H1 (cell line): ENCODE results near the gene RELN. TPM values are rescaled to one million over a fixed set of nuclear protein-coding genes. Genes with fewer than 3 reads are reported as not detected.

ENCODE experiments used
- CTCF ChIA-PET: fragments of 300-600 bp; sonication (Branson Sonifier 250); formaldehyde crosslinking; loops from one replicate; lab custom pipeline; 2021; ENCODE audit not compliant: partially characterized antibody; lab: Charles Lee
- POLR2A ChIA-PET: fragments of 300-600 bp; sonication (Branson Sonifier 250); formaldehyde crosslinking; loops from one replicate; lab custom pipeline; 2021; ENCODE audit warnings: inconsistent platforms; ENCODE audit not compliant: partially characterized antibody; lab: Charles Lee
- DNase-seq, 2 experiments: peaks; one replicate each; pipeline versions ENCODE4 v3.0.0 to v3.0.0-alpha.2; 2010 to 2022; ENCODE audit warnings: low spot score in 2 of 2, low read depth in 1 of 2, mixed read lengths in 1 of 2
- FAIRE-seq: peaks from 2 replicates; lab custom pipeline; 2011; peaks lifted over from hg19 to GRCh38; lab: Jason Lieb, UNC
- H2AFZ ChIP-seq: 2 replicates; pipeline ENCODE4 v1.8.1; 2012; ENCODE audit warnings: low read length, inconsistent platforms
- H2AK5ac ChIP-seq: 2 replicates; pipeline ENCODE4 v1.6.1; 2013; ENCODE audit warnings: low read depth, low read length
- H2BK120ac ChIP-seq: replicated peaks from 2 replicates; pipeline ENCODE3; 2013; ENCODE audit warnings: low read depth, low read length, inconsistent platforms
- H2BK12ac ChIP-seq: 2 replicates; pipeline ENCODE4 v1.6.1; 2013; ENCODE audit warnings: low read depth, low read length
- H2BK15ac ChIP-seq: 2 replicates; pipeline ENCODE4 v1.6.1; 2013; ENCODE audit warnings: low read length
- H2BK20ac ChIP-seq: 2 replicates; pipeline ENCODE4 v1.6.1; 2013; ENCODE audit warnings: low read length
- H2BK5ac ChIP-seq: 2 replicates; pipeline ENCODE4 v1.6.1; 2013; ENCODE audit warnings: low read depth, low read length
- H3K14ac ChIP-seq: 2 replicates; pipeline ENCODE4 v1.6.1; 2013; ENCODE audit warnings: inconsistent platforms; ENCODE audit not compliant: insufficient read length
- H3K18ac ChIP-seq: 2 replicates; pipeline ENCODE4 v1.6.1; 2013; ENCODE audit warnings: low read length; ENCODE audit errors: extremely low read depth
- H3K23ac ChIP-seq: 2 replicates; pipeline ENCODE4 v1.6.1; 2013; ENCODE audit warnings: inconsistent platforms; ENCODE audit not compliant: insufficient read length
- H3K23me2 ChIP-seq: 2 replicates; pipeline ENCODE4 v1.6.1; 2013; ENCODE audit warnings: low read depth, low read length
- H3K27ac ChIP-seq: 2 replicates; pipeline ENCODE4 v1.6.1; 2011; ENCODE audit warnings: low read depth, low read length, inconsistent platforms
- H3K27me3 ChIP-seq, 4 experiments: replicated peaks in 1 of 4; 1 replicate in 1 of 4; 2 replicates in 3 of 4; pipeline versions ENCODE4 v1.6.1 to v1.8.1; 2011 to 2013; ENCODE audit warnings: low read length in 3 of 4, mild to moderate bottlenecking in 3 of 4, inconsistent platforms in 2 of 4, mixed read lengths in 2 of 4, moderate library complexity in 1 of 4; ENCODE audit not compliant: control insufficient read depth in 3 of 4, insufficient read depth in 3 of 4; ENCODE audit errors: extremely low read depth in 1 of 4
- H3K36me3 ChIP-seq, 4 experiments: 2 replicates each; pipeline versions ENCODE4 v1.6.1 to v1.8.1; 2011 to 2013; ENCODE audit warnings: mild to moderate bottlenecking in 4 of 4, low read length in 3 of 4, moderate library complexity in 2 of 4, control low read depth in 1 of 4, inconsistent platforms in 1 of 4; ENCODE audit not compliant: insufficient read depth in 4 of 4, control insufficient read depth in 2 of 4
- H3K4ac ChIP-seq: replicated peaks from 2 replicates; pipeline ENCODE3; 2013; ENCODE audit warnings: low read length, low read depth, mixed read lengths, inconsistent platforms; ENCODE audit not compliant: insufficient read length
- H3K4me1 ChIP-seq, 4 experiments: replicated peaks in 1 of 4; 1 replicate in 1 of 4; 2 replicates in 3 of 4; pipeline versions ENCODE4 v1.6.1 to v1.8.1; 2011 to 2013; ENCODE audit warnings: low read length in 3 of 4, inconsistent platforms in 2 of 4, mixed read lengths in 1 of 4; ENCODE audit not compliant: insufficient read depth in 4 of 4, control insufficient read depth in 3 of 4
- H3K4me2 ChIP-seq, 2 experiments: 2 replicates each; pipeline versions ENCODE4 v1.6.1 to v1.8.1; 2011 to 2013; ENCODE audit warnings: low read depth in 2 of 2, low read length in 2 of 2, control low read depth in 1 of 2, inconsistent platforms in 1 of 2, mild to moderate bottlenecking in 1 of 2; ENCODE audit not compliant: insufficient read depth in 1 of 2
- H3K4me3 ChIP-seq, 4 experiments: fragments of 200-600, 300-600 bp in 1 of 4; sonication (generic), shearing (Covaris generic), sonication (Bioruptor Twin) in 1 of 4; 2 replicates each; pipeline versions ENCODE4 v1.5.1 to v1.8.1; 2011 to 2016; ENCODE audit warnings: low read length in 4 of 4, low read depth in 3 of 4, control low read depth in 2 of 4, inconsistent platforms in 2 of 4, mild to moderate bottlenecking in 2 of 4, mixed read lengths in 1 of 4, moderate library complexity in 1 of 4; ENCODE audit not compliant: insufficient read depth in 2 of 4; ENCODE audit errors: extremely low read depth in 1 of 4
- H3K56ac ChIP-seq: replicated peaks from 2 replicates; pipeline ENCODE3; 2013; ENCODE audit warnings: low read depth, mild to moderate bottlenecking, mixed read lengths, low read length, inconsistent platforms; ENCODE audit not compliant: insufficient read length
- H3K79me1 ChIP-seq: 2 replicates; pipeline ENCODE4 v1.6.1; 2013; ENCODE audit warnings: low read depth, low read length, control low read depth
- H3K79me2 ChIP-seq, 2 experiments: 2 replicates each; pipeline versions ENCODE4 v1.6.1 to v1.8.1; 2012 to 2013; ENCODE audit warnings: low read length in 2 of 2, mild to moderate bottlenecking in 2 of 2, inconsistent platforms in 1 of 2; ENCODE audit not compliant: insufficient read depth in 2 of 2, control insufficient read depth in 1 of 2
- H3K9ac ChIP-seq, 4 experiments: replicated peaks in 1 of 4; 1 replicate in 1 of 4; 2 replicates in 3 of 4; pipeline versions ENCODE4 v1.6.1 to v1.8.1; 2011 to 2013; ENCODE audit warnings: low read depth in 3 of 4, low read length in 3 of 4, control low read depth in 2 of 4, mild to moderate bottlenecking in 2 of 4, moderate library complexity in 2 of 4, inconsistent platforms in 1 of 4; ENCODE audit errors: extremely low read depth in 1 of 4
- H3K9me3 ChIP-seq, 2 experiments: 2 replicates each; pipeline versions ENCODE4 v1.6.1 to v1.8.1; 2012 to 2013; ENCODE audit warnings: mild to moderate bottlenecking in 2 of 2, moderate library complexity in 2 of 2, control low read depth in 1 of 2, inconsistent platforms in 1 of 2, low read depth in 1 of 2, low read length in 1 of 2, mixed read lengths in 1 of 2; ENCODE audit not compliant: insufficient read depth in 2 of 2
- H4K20me1 ChIP-seq, 2 experiments: replicated peaks in 1 of 2; 2 replicates each; pipeline versions ENCODE3 to v1.8.1; 2011 to 2013; ENCODE audit warnings: inconsistent platforms in 2 of 2, low read length in 2 of 2, mild to moderate bottlenecking in 1 of 2; ENCODE audit not compliant: insufficient read depth in 2 of 2, control insufficient read depth in 1 of 2
- H4K5ac ChIP-seq: 2 replicates; pipeline ENCODE4 v1.6.1; 2013; ENCODE audit warnings: low read length, low read depth, mixed read lengths, inconsistent platforms; ENCODE audit not compliant: insufficient read length
- H4K8ac ChIP-seq: 2 replicates; pipeline ENCODE4 v1.8.0; 2013; ENCODE audit warnings: mild to moderate bottlenecking, moderate library complexity, low read length, inconsistent platforms; ENCODE audit not compliant: insufficient read depth; ENCODE audit errors: extremely low read depth
- H4K91ac ChIP-seq: replicated peaks from 2 replicates; pipeline ENCODE3; 2013; ENCODE audit warnings: low read length, mixed read lengths, inconsistent platforms; ENCODE audit not compliant: insufficient read length
- WGBS, 2 experiments: shearing (Covaris generic) in 1 of 2; methylation state at CpG; one replicate each; pipeline versions ENCODE4 v1.1.6 to v1.1.7; 2013 to 2015; ENCODE audit warnings: low lambda C conversion rate in 2 of 2, mixed read lengths in 2 of 2, inconsistent platforms in 1 of 2, low coverage in 1 of 2, missing lambda C conversion rate in 1 of 2; ENCODE audit not compliant: insufficient replicate concordance in 2 of 2, insufficient coverage in 1 of 2, insufficient read length in 1 of 2; ENCODE audit errors: extremely low coverage in 1 of 2, missing lambda C conversion rate in 1 of 2; 5-methylcytosine and 5-hydroxymethylcytosine counted together
- polyA plus RNA-seq, 7 experiments: library from polyadenylated mRNA; depleted of rRNA in 3 of 7; stranded (reverse) in 5 of 7; unstranded in 2 of 7; fragments of >200 nt in 5 of 7; fragments of 200-250 nt in 2 of 7; gene quantifications; 1 replicate in 5 of 7; 2 replicates in 1 of 7; 4 replicates in 1 of 7; pipeline versions ENCODE4 v1.2.1 to v1.2.3, GENCODE V29; 2011 to 2013; ENCODE audit warnings: missing spikeins in 2 of 7, mixed read lengths in 2 of 7
- total RNA-seq: library from RNA; stranded (reverse); fragmentation: NEBNext Ultra II Directional; extraction: Animal tissue kit (Norgen Biotek cat#: 25700); gene quantifications from 2 replicates; pipeline ENCODE4 v1.2.1, GENCODE V29; 2021

The RELN gene
- total and polyA plus RNA-seq, 2 of the 8 experiments (the other 6 are each of a cell fraction or from before 2014, with no cell fraction given) = 0.03 to 0.07 TPM

DNA sequence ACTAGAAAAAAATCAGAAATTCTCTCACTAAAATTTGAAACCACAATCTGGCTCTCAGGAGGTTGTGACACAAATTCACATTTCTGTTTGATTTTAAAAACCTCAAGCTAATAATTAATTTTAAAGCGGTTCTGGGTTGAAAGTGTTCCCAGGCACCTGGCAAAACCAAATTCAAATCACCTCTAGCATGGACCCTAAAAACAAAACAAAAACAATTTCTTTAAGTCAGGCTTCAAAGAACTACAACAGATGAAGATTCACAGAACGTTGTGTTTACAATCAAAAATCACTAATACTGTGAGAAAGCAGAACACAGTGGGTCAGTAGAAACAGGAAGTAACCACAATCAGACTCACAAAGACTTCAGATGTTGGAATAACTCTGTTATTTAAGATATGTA is 7.2 kb upstream of the RELN start:
- POLR2A ChIA-PET = no interaction called here
- Histone ChIP-seq H3K79me1 (no peaks in the 10 kb centered on the region), H2BK12ac (no peak overlapping the region), H3K9ac (no peak overlapping the region), H3K36me3 (no peaks in the 10 kb centered on the region), H3K9me3 (no peaks in the 10 kb centered on the region), H2BK5ac (no peak overlapping the region), H2BK120ac (no peak overlapping the region), H3K79me2 (no peaks in the 10 kb centered on the region), H2BK15ac (no peak overlapping the region), H3K4ac (no peak overlapping the region), H3K4me1 (no peaks in the 10 kb centered on the region), H4K8ac (no peak overlapping the region), H3K56ac (no peak overlapping the region), H2AFZ (no peak overlapping the region; the same call in 1 of the 2 replicates), H4K20me1 (no peaks in the 10 kb centered on the region), H3K23ac (no peak overlapping the region), H3K18ac (no peak overlapping the region), H3K4me3 (no peak overlapping the region), H3K4me2 (no peak overlapping the region), H2BK20ac (no peak overlapping the region), H4K91ac (no peak overlapping the region), H3K27me3 (peaks cover 2 to 5% (median 4%) of the 10 kb centered on the region in 4 experiments; a peak in 6 of 7 replicates), H3K27ac (no peak overlapping the region), H3K14ac (no peak overlapping the region), H4K5ac (no peak overlapping the region), H2AK5ac (no peak overlapping the region), H3K23me2 (peaks cover 1% of the 10 kb centered on the region; the same call in 1 of the 2 replicates)
- no peak for DNase-seq
- CTCF ChIA-PET = no interaction called here
- FAIRE-seq = no peak
- WGBS, 2 experiments = 82% methylated on average over 2 of the region's 2 CpGs; no CpG with 5 or more reads in 1 of the 2 experiments
